Neural cell (in vitro differentiated cells): ENCODE measurements around the gene INPP5A. TPM values are rescaled to one million over a fixed set of nuclear protein-coding genes. Genes with fewer than 3 reads are reported as not detected.

Experiments used
- H2AFZ ChIP-seq: fragments of 200-600, 300-800 bp; sonication (generic), shearing (Covaris generic); 2 replicates; pipeline ENCODE4 v1.6.0; 2014; ENCODE audit warnings: low read depth, mild to moderate bottlenecking, antibody characterized with exemption, low read length, moderate library complexity
- H3F3A ChIP-seq: fragments of 200-600 bp; shearing (Covaris generic); 2 replicates; pipeline ENCODE4 v1.6.1; 2016; ENCODE audit warnings: mild to moderate bottlenecking, moderate library complexity, mixed read lengths, antibody characterized with exemption, low read length; ENCODE audit not compliant: insufficient read depth, poor library complexity, severe bottlenecking
- H3K27ac ChIP-seq: fragments of 200-600, 300-800 bp; sonication (generic), shearing (Covaris generic); 2 replicates; pipeline ENCODE4 v1.5.1; 2014; ENCODE audit warnings: mild to moderate bottlenecking, low read length, moderate library complexity
- H3K27me3 ChIP-seq: fragments of 300-800, 200-600 bp; sonication (generic), shearing (Covaris generic); 2 replicates; pipeline ENCODE4 v1.6.0; 2014; ENCODE audit warnings: mild to moderate bottlenecking, low read depth, low read length, moderate library complexity; ENCODE audit not compliant: insufficient read depth
- H3K36me3 ChIP-seq: fragments of 300-800, 200-600 bp; sonication (generic), shearing (Covaris generic); 2 replicates; pipeline ENCODE4 v1.5.1; 2014; ENCODE audit warnings: mild to moderate bottlenecking, antibody characterized with exemption, low read length, moderate library complexity; ENCODE audit not compliant: insufficient read depth
- H3K4me2 ChIP-seq: fragments of 300-800, 200-600 bp; sonication (generic), shearing (Covaris generic); 2 replicates; pipeline ENCODE4 v1.6.0; 2014; ENCODE audit warnings: mild to moderate bottlenecking, low read length
- H3K4me3 ChIP-seq: fragments of 300-800, 200-600 bp; sonication (generic), shearing (Covaris generic); 2 replicates; pipeline ENCODE4 v1.5.1; 2014; ENCODE audit warnings: mild to moderate bottlenecking, low read length, moderate library complexity
- H3K79me2 ChIP-seq: fragments of 200-600 bp; shearing (Covaris generic); replicated peaks from 2 replicates; pipeline ENCODE4 v1.6.0; 2014; ENCODE audit warnings: mild to moderate bottlenecking, low read length, moderate library complexity; ENCODE audit not compliant: insufficient read depth
- H3K9ac ChIP-seq: fragments of 300-800, 200-600 bp; sonication (generic), shearing (Covaris generic); 2 replicates; pipeline ENCODE4 v1.6.1; 2016; ENCODE audit warnings: mild to moderate bottlenecking, low read length, mixed read lengths
- H3K9me2 ChIP-seq: fragments of 200-600 bp; shearing (Covaris generic); 2 replicates; pipeline ENCODE4 v1.6.1; 2016; ENCODE audit warnings: mild to moderate bottlenecking, low read length, mixed read lengths; ENCODE audit not compliant: insufficient read depth
- H3K9me3 ChIP-seq: fragments of 200-600, 300-800 bp; sonication (generic), shearing (Covaris generic); 2 replicates; pipeline ENCODE4 v1.6.1; 2016; ENCODE audit warnings: mild to moderate bottlenecking, mixed run types, low read length, moderate library complexity, mixed read lengths
- H4K20me1 ChIP-seq: fragments of 200-600 bp; shearing (Covaris generic); 2 replicates; pipeline ENCODE4 v1.6.1; 2016; ENCODE audit warnings: mild to moderate bottlenecking, mixed run types; ENCODE audit not compliant: insufficient read depth
- CTCF ChIP-seq: fragments of 450-650 bp; IDR thresholded peaks from 2 replicates; pipeline ENCODE4 v1.5.1; 2014; ENCODE audit warnings: antibody characterized with exemption, mild to moderate bottlenecking, moderate library complexity; ENCODE audit not compliant: poor library complexity, severe bottlenecking
- EP300 ChIP-seq: fragments of 450-650 bp; conservative IDR thresholded peaks from 2 replicates; pipeline ENCODE4 v1.6.1; 2014; ENCODE audit warnings: antibody characterized with exemption, mild to moderate bottlenecking, moderate library complexity; ENCODE audit not compliant: poor library complexity, severe bottlenecking
- EZH2 ChIP-seq: fragments of 200-600, 300-800 bp; shearing (Covaris generic), sonication (generic); IDR thresholded peaks from 2 replicates; pipeline ENCODE4 v1.6.1; 2014; ENCODE audit warnings: antibody characterized with exemption, low read length, borderline replicate concordance, mild to moderate bottlenecking; ENCODE audit not compliant: insufficient read depth, poor library complexity, severe bottlenecking
- MXI1 ChIP-seq: fragments of 450-650 bp; conservative IDR thresholded peaks from 2 replicates; pipeline ENCODE4 v1.6.1; 2014; ENCODE audit warnings: antibody characterized with exemption, mild to moderate bottlenecking; ENCODE audit not compliant: poor library complexity, severe bottlenecking
- POLR2AphosphoS5 ChIP-seq: IDR thresholded peaks from 2 replicates; pipeline ENCODE4 v1.6.1; 2012
- RAD21 ChIP-seq: fragments of 450-650 bp; conservative IDR thresholded peaks from 2 replicates; pipeline ENCODE4 v1.6.1; 2014; ENCODE audit warnings: antibody characterized with exemption, mild to moderate bottlenecking, moderate library complexity
- REST ChIP-seq: IDR thresholded peaks from 2 replicates; pipeline ENCODE4 v1.6.1; 2012; ENCODE audit warnings: borderline replicate concordance
- SMC3 ChIP-seq: fragments of 450-650 bp; conservative IDR thresholded peaks from 2 replicates; pipeline ENCODE4 v1.6.1; 2014; ENCODE audit warnings: antibody characterized with exemption, mild to moderate bottlenecking, moderate library complexity; ENCODE audit not compliant: poor library complexity
- TAF1 ChIP-seq: IDR thresholded peaks from 2 replicates; pipeline ENCODE4 v1.6.1; 2012; ENCODE audit warnings: low read depth
- polyA plus RNA-seq: library from polyadenylated mRNA; depleted of rRNA; stranded (reverse); fragments of >200 nt; gene quantifications from 2 replicates; pipeline ENCODE4 v1.2.3, GENCODE V29; 2014

Gene INPP5A
- polyA plus RNA-seq, 1 donor from 2014 or later = 48.8 TPM

GRCh38 chr10:132811891-132812481 is 274.4 kb downstream of the INPP5A start:
- Histone ChIP-seq H3K9me2 (no peaks in the 10 kb centered on the region), H3K36me3 (no peaks in the 10 kb centered on the region), H3F3A (no peaks in the 10 kb centered on the region), H4K20me1 (no peaks in the 10 kb centered on the region), H2AFZ (no peak overlapping the region), H3K4me3 (no peak overlapping the region), H3K27me3 (no peaks in the 10 kb centered on the region), H3K9ac (no peak overlapping the region), H3K9me3 (no peaks in the 10 kb centered on the region), H3K27ac (no peak overlapping the region), H3K4me2 (no peak overlapping the region), H3K79me2 (no peaks in the 10 kb centered on the region)
- no peak for TF ChIP-seq REST
- no peak for TF ChIP-seq CTCF
- TF ChIP-seq EZH2 = no peak
- no peak for TF ChIP-seq EP300
- no peak for TF ChIP-seq MXI1
- TF ChIP-seq RAD21 = no peak
- TF ChIP-seq POLR2AphosphoS5 = no peak
- no peak for TF ChIP-seq TAF1
- no peak for TF ChIP-seq SMC3

- H2AFZ ChIP-seq = no peak overlapping the region
Measured at GRCh38 chr10:132812520-132812919, 274.9 kb downstream of the INPP5A start.

More at GRCh38 chr10:132812520-132812919, 274.9 kb downstream of the INPP5A start:
- Histone ChIP-seq H3K9me2 (no peaks in the 10 kb centered on the region), H3K4me2 (no peak overlapping the region), H3K27ac (no peak overlapping the region), H3K27me3 (no peaks in the 10 kb centered on the region), H3K4me3 (no peak overlapping the region), H3K36me3 (no peaks in the 10 kb centered on the region), H3F3A (no peaks in the 10 kb centered on the region), H3K9ac (no peak overlapping the region), H3K9me3 (no peaks in the 10 kb centered on the region), H4K20me1 (no peaks in the 10 kb centered on the region), H3K79me2 (no peaks in the 10 kb centered on the region)
- no peak for TF ChIP-seq SMC3
- TF ChIP-seq CTCF = no peak
- no peak for TF ChIP-seq REST
- TF ChIP-seq EZH2 = no peak
- no peak for TF ChIP-seq RAD21
- no peak for TF ChIP-seq POLR2AphosphoS5
